CD4-positive, alpha-beta T cell treated with Interleukin-4 for 1 hour (primary cell): ENCODE measurements around the gene MPPED2.

Experiments used
- DNase-seq, 2 donors: peaks; one replicate each; pipeline ENCODE4 v3.0.0-alpha.2; 2020 to 2022

MPPED2 gene, protein sequence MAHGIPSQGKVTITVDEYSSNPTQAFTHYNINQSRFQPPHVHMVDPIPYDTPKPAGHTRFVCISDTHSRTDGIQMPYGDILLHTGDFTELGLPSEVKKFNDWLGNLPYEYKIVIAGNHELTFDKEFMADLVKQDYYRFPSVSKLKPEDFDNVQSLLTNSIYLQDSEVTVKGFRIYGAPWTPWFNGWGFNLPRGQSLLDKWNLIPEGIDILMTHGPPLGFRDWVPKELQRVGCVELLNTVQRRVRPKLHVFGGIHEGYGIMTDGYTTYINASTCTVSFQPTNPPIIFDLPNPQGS

GRCh38 chr11:30586251-30587144 is at the start of gene MPPED2:
Gene MPPED2 (minus strand): TSS chr11:30586353. CDS start chr11:30580373, 5,980 bp downstream.
- DNase-seq = peak in 1 of 2 donors; percentile 28

GRCh38 chr11:30635401-30635989 is 49.3 kb upstream of the MPPED2 start:
- peak in 1 of 2 donors; percentile 12 for DNase-seq

DNA sequence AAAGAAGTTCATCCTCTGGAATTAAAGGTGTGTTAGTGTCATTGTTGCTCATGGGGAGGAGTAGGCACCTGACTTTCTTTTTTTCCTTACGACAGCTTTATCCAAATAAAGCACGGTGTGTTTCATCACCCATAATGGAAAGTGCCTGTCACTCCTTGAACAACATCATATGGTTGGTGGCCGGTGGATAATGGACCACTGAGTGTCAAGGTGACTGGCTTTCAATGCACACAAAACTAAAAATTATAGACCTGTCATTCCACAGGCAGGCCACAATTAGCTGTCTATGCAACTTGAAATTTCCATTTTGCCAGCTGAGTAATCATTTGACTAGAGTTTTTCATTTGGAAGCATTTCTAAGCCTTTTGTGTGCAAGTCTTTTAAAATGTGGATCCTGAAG is 45.0 kb upstream of the MPPED2 start:
- DNase-seq = no peak

- DNase-seq = no peak
Measured at GRCh38 chr11:30619767-30620166, 33.6 kb upstream of the MPPED2 start.

GRCh38 chr11:30617762-30618161 is 31.6 kb upstream of the MPPED2 start:
- DNase-seq = no peak

GRCh38 chr11:30610628-30611027 is 24.5 kb upstream of the MPPED2 start:
- DNase-seq = no peak

- DNase-seq = no peak
Measured at GRCh38 chr11:30608534-30608933, 22.4 kb upstream of the MPPED2 start.

GRCh38 chr11:30605036-30605605 is 19.0 kb upstream of the MPPED2 start:
- no peak for DNase-seq

DNA sequence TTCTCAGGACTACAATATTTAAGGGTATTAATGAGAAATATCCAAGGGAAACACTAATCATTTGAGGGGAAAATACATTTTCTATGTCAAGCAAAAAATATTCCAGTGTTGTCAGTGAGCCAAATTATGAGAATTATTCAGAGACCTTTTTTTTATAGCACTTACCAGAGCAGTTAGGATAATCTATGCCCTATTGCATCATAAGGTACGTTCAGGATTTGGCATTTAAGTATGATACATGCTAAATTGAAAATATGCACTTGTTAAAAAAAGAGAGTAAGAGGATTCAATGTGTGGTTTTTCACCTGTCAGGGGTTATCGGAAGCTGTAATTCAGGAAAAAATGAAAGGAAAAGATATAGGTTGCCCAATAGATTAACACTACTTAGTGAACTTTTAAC is 17.2 kb upstream of the MPPED2 start:
- DNase-seq = no peak

- DNase-seq = no peak
Measured at GRCh38 chr11:30596832-30597231, 10.7 kb upstream of the MPPED2 start.

DNA sequence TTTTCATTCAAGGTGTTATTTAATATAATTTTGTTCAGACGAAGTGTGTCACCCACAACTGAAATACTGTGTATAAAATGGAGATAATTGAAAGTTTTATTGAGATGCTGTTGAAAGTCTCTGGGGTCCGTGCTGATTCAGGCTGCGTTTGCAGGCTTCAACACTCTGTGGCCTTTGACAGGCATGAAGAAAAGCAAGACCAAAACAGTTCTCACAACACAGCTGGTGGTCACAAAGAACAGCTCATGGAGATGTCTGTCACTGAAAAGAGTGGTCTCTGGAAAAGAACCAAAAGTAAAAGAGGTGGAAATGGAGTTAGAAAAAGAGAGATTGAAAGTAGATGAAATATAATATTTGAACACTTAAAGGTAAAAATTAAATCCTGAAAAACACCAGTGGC is 9.8 kb upstream of the MPPED2 start:
- no peak for DNase-seq

- DNase-seq = no peak
Measured at GRCh38 chr11:30594646-30595411, 8.7 kb upstream of the MPPED2 start.

DNA sequence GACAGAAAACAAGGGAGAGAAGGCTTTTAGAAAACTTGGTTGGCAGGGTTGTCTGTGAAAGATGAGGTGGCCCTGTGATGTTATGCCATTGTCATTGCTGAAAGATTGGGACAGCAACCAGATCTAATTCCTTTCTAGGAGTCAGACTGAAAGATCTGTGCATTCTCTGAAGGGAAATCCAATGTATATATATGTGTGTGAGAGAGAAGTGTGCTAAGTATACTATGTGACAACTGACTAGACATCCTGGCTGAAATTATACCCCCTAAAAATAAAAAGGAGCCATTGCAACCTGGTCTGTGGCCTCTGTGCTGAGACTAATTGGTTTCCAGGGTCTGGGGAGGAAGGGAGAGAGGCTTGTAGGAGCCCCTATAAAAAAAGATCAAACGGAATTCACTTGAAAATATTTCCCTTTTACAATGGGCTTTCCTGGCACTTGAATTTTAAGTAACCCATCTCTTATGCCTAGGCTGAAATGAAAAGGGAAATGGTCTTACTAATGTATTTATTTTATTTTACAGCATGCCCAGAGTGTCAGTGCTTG is 1.2 kb upstream of the MPPED2 start:
- no peak for DNase-seq

GRCh38 chr11:30585892-30586250 is 282 bp downstream of the MPPED2 start:
- DNase-seq = no peak

- DNase-seq = no peak
Measured at GRCh38 chr11:30585125-30585891, 845 bp downstream of the MPPED2 start.

GRCh38 chr11:30583476-30584280 is 2.5 kb downstream of the MPPED2 start:
- no peak for DNase-seq

- no peak for DNase-seq
Measured at GRCh38 chr11:30582726-30583125, 3.4 kb downstream of the MPPED2 start.

DNA sequence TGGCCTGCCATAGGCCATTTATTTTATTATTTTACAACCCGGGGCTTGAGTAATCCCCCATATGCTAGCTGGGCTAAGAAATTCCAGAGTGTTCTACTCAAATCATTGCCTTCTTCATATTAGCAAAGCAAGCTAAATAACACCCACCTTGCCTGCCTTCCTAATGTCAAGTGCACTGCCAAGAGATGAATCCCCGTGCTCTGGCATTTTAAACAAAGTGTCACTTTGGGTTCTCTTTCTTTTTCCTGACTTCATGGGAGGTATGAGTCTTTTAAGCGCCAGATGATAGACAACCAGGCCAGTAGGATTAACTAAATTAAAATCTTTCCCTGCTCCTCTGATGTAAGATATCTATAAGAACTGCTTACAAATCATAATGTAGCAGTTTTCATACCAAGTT is 4.5 kb downstream of the MPPED2 start:
- DNase-seq = no peak

DNA sequence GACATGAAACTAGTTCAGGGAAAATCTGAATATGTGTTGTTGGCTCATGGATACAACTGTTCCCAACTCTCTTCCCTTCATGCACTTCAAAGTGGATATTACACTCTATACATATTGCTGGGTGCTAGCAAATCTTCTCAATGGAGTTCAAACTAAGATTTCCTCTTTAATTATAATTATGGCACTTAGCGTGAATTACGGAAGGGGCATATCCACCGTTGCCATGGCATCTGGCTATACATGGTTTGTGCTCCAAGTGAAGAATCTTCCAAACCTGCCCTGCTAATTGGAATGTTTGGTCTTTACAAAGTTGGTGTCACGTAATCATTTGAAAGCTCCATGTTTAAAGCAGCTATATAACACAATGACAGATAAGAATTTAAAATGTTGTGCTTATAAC is 5.6 kb downstream of the MPPED2 start:
- DNase-seq = no peak

GRCh38 chr11:30579415-30580175 is 6.6 kb downstream of the MPPED2 start:
- no peak for DNase-seq
